22Rv1 (cell line): ENCODE results near the gene KYAT1.

Experiments used
- CTCF ChIP-seq: fragments of 450-650 bp; IDR thresholded peaks from 2 replicates; pipeline ENCODE4 v1.5.1; 2017; ENCODE audit warnings: mild to moderate bottlenecking
- ZFX ChIP-seq: fragments of 450-650 bp; IDR thresholded peaks from 2 replicates; pipeline ENCODE4 v1.6.1; 2017; ENCODE audit warnings: antibody characterized with exemption, borderline replicate concordance

GRCh38 chr9:128807827-128808226 is 73.9 kb downstream of the KYAT1 start:
- TF ChIP-seq CTCF (no peak), ZFX (no peak)
